ENCODE results near the gene ACAA2.
A peak's percentile ranks its signal among the peaks of the same experiment; 100 is the strongest.

Gene ACAA2, protein sequence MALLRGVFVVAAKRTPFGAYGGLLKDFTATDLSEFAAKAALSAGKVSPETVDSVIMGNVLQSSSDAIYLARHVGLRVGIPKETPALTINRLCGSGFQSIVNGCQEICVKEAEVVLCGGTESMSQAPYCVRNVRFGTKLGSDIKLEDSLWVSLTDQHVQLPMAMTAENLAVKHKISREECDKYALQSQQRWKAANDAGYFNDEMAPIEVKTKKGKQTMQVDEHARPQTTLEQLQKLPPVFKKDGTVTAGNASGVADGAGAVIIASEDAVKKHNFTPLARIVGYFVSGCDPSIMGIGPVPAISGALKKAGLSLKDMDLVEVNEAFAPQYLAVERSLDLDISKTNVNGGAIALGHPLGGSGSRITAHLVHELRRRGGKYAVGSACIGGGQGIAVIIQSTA

DNA sequence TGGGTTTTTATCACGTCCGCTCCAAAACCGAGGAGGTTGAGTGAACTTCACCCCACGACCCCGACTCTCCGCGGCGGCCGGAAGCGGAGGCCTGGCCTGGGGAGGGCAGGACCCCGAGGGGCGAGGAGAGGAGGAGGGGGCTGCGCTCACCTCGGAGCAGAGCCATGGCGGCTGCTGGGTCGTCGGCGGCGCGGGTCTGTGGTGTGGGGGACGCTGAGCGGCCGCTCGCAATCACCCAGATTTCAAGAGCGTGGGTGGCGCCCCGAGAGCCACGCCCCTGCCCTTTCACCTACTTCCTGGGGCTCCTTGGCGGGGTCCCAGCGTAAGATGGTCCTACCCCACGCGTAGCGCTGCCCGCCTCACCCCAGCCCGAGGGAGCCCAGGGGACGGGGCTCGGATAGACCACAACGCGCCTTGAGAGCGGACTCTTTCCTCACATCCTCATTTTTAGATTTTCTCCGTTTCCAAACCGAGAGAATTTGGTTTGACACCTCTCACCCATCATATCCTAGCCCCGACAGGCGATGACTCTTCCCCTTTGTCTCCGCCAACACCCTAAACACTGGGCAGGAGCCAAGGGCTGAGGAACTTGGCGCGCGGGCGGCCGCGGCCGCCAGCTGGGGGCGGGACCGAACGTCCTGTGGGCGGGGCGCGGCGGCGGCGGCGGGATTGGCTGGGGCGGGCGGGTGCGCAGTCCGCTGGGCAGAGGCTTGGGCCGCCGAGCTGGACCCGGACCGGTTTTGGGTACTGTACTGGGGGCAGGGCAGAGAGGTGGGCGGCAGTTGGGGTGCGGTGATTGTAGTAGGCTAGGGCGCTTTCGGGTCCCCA, at the start of gene ACAA2:
ACAA2 (minus strand) TSS at position 215 of the 828 bp plus-strand sequence; CDS start at position 166, 49 bp downstream.
- DNase-seq (ENCODE audit: extremely low read depth, low read depth): peak; percentile 66
- TF ChIP-seq, protein P1, sequence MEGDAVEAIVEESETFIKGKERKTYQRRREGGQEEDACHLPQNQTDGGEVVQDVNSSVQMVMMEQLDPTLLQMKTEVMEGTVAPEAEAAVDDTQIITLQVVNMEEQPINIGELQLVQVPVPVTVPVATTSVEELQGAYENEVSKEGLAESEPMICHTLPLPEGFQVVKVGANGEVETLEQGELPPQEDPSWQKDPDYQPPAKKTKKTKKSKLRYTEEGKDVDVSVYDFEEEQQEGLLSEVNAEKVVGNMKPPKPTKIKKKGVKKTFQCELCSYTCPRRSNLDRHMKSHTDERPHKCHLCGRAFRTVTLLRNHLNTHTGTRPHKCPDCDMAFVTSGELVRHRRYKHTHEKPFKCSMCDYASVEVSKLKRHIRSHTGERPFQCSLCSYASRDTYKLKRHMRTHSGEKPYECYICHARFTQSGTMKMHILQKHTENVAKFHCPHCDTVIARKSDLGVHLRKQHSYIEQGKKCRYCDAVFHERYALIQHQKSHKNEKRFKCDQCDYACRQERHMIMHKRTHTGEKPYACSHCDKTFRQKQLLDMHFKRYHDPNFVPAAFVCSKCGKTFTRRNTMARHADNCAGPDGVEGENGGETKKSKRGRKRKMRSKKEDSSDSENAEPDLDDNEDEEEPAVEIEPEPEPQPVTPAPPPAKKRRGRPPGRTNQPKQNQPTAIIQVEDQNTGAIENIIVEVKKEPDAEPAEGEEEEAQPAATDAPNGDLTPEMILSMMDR (IDR thresholded peaks at IDR 0.05; ENCODE audit: low read depth, low read length): no peak

DNA sequence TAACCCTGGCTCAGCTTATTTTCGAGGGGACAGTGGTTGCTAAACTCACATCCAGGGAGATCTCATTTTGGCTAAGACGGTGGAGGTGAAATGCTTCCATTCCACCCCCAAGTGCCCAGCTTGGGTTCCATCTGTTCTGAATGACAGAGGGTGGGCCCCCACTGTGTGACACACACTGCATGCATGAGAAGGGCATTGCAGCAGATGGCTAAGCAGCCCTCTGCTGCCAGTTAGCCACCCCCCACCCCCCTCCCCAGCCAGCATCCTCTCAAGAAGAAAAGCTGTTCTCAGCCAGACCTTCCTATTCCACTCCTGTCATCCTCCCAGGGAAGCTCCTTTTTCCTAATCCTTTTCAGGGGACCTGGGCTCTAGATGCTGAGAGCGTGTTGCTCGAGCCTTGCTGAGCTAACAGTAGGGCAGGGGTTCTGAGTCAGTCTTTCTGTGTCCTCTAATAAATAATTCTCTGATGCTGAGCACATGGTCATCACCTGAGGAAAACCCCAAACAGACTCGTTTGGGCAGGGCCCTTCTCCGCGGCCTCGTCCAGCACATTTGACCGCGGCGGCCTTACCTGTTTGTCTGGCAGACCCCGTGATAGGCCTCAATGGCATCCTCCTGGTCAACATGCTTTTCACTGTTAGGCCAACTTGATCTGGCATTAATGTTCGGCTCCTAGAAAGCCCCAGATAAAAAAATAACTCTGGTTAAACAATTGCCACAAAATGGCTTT, 49.5 kb upstream of the ACAA2 start:
- TF ChIP-seq, protein P1 (IDR thresholded peaks at IDR 0.05; ENCODE audit: low read depth, low read length): no peak
- DNase-seq (ENCODE audit: extremely low read depth, low read depth): no peak

DNA sequence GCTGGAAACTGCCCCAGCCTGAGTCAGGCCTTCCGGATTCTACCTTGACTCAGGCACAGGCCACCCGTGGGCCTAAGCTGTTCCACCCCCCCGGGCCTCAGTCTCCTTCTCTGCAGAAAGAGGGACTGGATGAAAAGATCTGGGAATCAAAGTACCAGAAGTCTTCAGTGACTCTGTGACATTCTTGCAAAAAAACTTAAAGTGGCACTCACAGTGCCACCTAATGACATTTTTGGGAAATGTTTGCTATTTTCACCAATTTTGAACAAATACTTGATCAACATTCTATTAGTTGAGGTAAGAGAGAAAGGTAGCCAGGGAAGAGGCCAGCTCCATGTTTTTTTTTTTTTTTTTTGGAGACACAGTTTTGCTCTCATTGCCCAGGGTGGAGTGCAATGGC, 48.3 kb upstream of the ACAA2 start:
- TF ChIP-seq, protein P1 (IDR thresholded peaks at IDR 0.05; ENCODE audit: low read depth, low read length): peak; percentile 39
- DNase-seq (ENCODE audit: extremely low read depth, low read depth): no peak

DNA sequence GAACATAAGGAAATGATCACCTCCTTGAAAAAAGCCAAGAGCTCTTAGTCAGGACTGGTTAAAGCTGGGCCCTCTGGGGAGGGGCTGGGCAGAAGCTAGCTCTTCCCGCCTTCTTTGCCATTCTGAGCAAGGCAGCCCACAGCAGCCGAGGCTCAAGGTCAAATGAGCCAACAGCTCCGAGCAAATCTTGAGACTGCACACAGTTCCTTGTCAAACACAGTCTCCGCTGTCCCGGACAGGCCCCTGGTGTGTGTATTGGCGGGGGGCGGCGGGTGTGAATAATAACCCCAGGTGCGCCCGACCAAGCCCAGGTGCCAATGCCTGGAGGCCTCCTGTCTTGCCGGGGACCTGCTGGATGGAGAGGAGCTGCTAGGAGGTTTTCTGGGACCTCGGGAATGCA, 46.4 kb upstream of the ACAA2 start:
- DNase-seq (ENCODE audit: extremely low read depth, low read depth): no peak
- TF ChIP-seq, protein P1 (IDR thresholded peaks at IDR 0.05; ENCODE audit: low read depth, low read length): no peak

DNA sequence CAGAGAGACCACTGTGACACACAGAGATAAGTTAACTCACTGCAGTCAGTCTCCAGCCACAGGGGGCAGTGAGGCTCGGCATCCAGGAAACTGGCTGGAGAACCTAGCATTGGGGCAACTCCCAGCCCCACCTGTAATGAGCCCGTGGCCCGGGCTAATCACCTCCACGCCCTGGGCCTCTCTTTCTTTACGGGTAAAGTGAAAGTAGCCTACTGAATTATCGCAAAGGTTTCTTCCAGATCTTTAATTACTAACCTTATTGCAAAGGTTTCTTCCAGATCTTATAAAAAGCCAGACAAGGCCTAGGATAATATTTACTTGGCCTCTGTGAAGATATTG, 45.7 kb upstream of the ACAA2 start:
- DNase-seq (ENCODE audit: extremely low read depth, low read depth): no peak
- TF ChIP-seq, protein P1 (IDR thresholded peaks at IDR 0.05; ENCODE audit: low read depth, low read length): no peak

DNA sequence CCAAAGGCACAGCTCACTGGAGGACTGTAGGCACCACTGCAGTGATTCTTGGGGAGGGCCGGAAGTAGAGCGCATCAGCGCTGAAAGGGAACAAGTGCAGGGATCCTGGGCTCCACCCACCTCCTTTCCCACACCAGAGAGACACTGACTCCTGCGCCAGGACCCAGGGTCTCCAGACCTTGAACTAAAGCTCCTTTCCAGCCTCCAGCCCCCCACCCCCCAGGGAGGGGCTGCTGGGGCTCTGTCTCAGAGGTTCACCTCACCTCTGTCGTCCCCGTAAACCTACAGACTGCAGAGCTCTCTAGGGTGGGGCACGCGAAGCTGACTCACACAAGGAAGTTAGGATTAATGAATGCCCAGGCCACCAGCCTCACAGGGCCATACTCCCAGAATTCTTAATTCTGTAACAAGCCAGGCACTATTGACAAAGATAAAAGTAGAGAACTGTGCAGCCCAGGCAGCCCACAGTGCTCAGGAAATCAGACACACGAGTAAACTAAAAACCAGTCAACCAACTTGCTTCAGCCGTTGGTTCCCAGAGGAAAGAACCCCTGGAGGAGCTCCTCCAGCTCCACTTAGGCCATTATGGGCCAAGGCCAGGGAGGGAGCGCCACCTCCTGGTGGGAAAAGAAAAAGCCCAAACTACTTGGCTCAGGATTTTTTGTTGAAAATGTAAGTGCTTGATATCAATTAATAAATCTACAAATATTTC, 45.1 kb upstream of the ACAA2 start:
- TF ChIP-seq, protein P1 (IDR thresholded peaks at IDR 0.05; ENCODE audit: low read depth, low read length): peak; percentile 91
- peak; percentile 27 for DNase-seq (ENCODE audit: extremely low read depth, low read depth)
